Activated CD4-positive, alpha-beta T cell treated with anti-CD3 and anti-CD28 coated beads, Interleukin-2, amount 50 U/mL, for 24 hours (primary cell): Measurements from ENCODE around the gene RECQL5.

Experiments
- DNase-seq, 2 donors: peaks; one replicate each; pipeline ENCODE4 v3.0.0-alpha.2; 2020; ENCODE audit warnings: low read depth in 1 of 2, low spot score in 1 of 2

Gene RECQL5

GRCh38 chr17:75619506-75620431, 47.2 kb downstream of the RECQL5 start:
- no peak for DNase-seq

GRCh38 chr17:75617675-75618074, 49.3 kb downstream of the RECQL5 start:
- DNase-seq = no peak

GRCh38 chr17:75617218-75617617, 49.7 kb downstream of the RECQL5 start:
- DNase-seq = no peak

GRCh38 chr17:75616521-75617122, 50.3 kb downstream of the RECQL5 start:
- DNase-seq = no peak

GRCh38 chr17:75615301-75615700, 51.7 kb downstream of the RECQL5 start:
- no peak for DNase-seq

GRCh38 chr17:75614556-75615270, 52.2 kb downstream of the RECQL5 start:
- DNase-seq = no peak

GRCh38 chr17:75614006-75614405, 52.9 kb downstream of the RECQL5 start:
- DNase-seq = no peak

GRCh38 chr17:75612906-75613626, 53.9 kb downstream of the RECQL5 start:
- no peak for DNase-seq

- DNase-seq = no peak
These were observed 55.0 kb downstream of the RECQL5 start for GRCh38 chr17:75611851-75612429.

GRCh38 chr17:75610103-75610984, 56.6 kb downstream of the RECQL5 start:
- DNase-seq = no peak

GRCh38 chr17:75607086-75607485, 59.9 kb downstream of the RECQL5 start:
- DNase-seq = no peak

GRCh38 chr17:75605790-75606189, 61.2 kb downstream of the RECQL5 start:
- DNase-seq = no peak

GRCh38 chr17:75604034-75604695, 62.8 kb downstream of the RECQL5 start:
- DNase-seq = no peak

GRCh38 chr17:75603123-75603522, 63.8 kb downstream of the RECQL5 start:
- DNase-seq = no peak

GRCh38 chr17:75602644-75603043, 64.3 kb downstream of the RECQL5 start:
- no peak for DNase-seq

- peak; percentile 29 to 40 for DNase-seq
These were observed 65.6 kb downstream of the RECQL5 start for GRCh38 chr17:75601057-75601987.

GRCh38 chr17:75596320-75597087, 70.5 kb downstream of the RECQL5 start:
- DNase-seq = no peak
